K562 (cell line): Measurements from ENCODE around the gene BAZ2A.
"Not testable (repeated sequence)": the region's sequence is repeated elsewhere in the genome, so short reads cannot be mapped to it uniquely, and the experiment has no call there.

ENCODE experiments used
- BRF1 ChIP-seq: IDR thresholded peaks from 3 replicates; pipeline ENCODE4 v1.6.1; 2011; ENCODE audit warnings: borderline replicate concordance, mild to moderate bottlenecking; ENCODE audit not compliant: insufficient read length; ENCODE audit errors: extremely low read depth
- CTCF ChIP-seq, 3 experiments: IDR thresholded peaks in 2 of 3; conservative IDR thresholded peaks in 1 of 3; 2 replicates each; pipeline ENCODE4 v1.5.1; 2011 to 2012; ENCODE audit warnings: low read length in 3 of 3, mild to moderate bottlenecking in 3 of 3, control low read depth in 2 of 3, improper control_type of control experiment in 1 of 3, inconsistent platforms in 1 of 3, low read depth in 1 of 3, mixed read lengths in 1 of 3, moderate library complexity in 1 of 3; ENCODE audit not compliant: insufficient read depth in 2 of 3
- MTA3 ChIP-seq: fragments of 450-650 bp; formaldehyde crosslinking; IDR thresholded peaks from 2 replicates; pipeline ENCODE4 v1.6.1; 2017; ENCODE audit warnings: mild to moderate bottlenecking, borderline replicate concordance
- SP1 ChIP-seq: sonication (generic); formaldehyde crosslinking; IDR thresholded peaks from 2 replicates; pipeline ENCODE4 v1.8.1; 2022; ENCODE audit warnings: mild to moderate bottlenecking, missing genetic modification reagents
- SPI1 ChIP-seq: IDR thresholded peaks from 2 replicates; pipeline ENCODE4 v1.6.1; 2011; ENCODE audit warnings: low read depth, low read length, control low read depth, borderline replicate concordance
- ZFP36 ChIP-seq: fragments of 150-350 bp; IDR thresholded peaks from 2 replicates; pipeline ENCODE4 v1.6.1; 2018; ENCODE audit warnings: low read length, low read depth; ENCODE audit not compliant: partially characterized antibody
- ZNF143 ChIP-seq: sonication (generic); formaldehyde crosslinking; IDR thresholded peaks from 2 replicates; pipeline ENCODE4 v1.9.0; 2022; ENCODE audit warnings: mild to moderate bottlenecking, missing genetic modification reagents
- ZNF146 ChIP-seq: IDR thresholded peaks from one replicate; pipeline ENCODE4 v1.6.1; 2018; ENCODE audit warnings: missing compliant biosample characterization; ENCODE audit not compliant: unreplicated experiment
- ZNF232 ChIP-seq: sonication (generic); formaldehyde crosslinking; IDR thresholded peaks from 2 replicates; pipeline ENCODE4 v1.8.0; 2022; ENCODE audit warnings: mild to moderate bottlenecking, missing genetic modification reagents
- ZNF76 ChIP-seq: fragments of 250-450 bp; sonication (Bioruptor Pico); IDR thresholded peaks from 2 replicates; pipeline ENCODE4 v1.4.0; 2020; ENCODE audit warnings: mild to moderate bottlenecking, moderate library complexity, borderline replicate concordance

GRCh38 chr12:56577248-56577647 lies 52.9 kb downstream of the BAZ2A start:
- TF ChIP-seq ZNF232 (CRISPR knock-in tag); SP1 (CRISPR knock-in tag); BRF1; ZNF146; ZNF143 (CRISPR knock-in tag); ZFP36; CTCF (IDR thresholded peaks at IDR 0.05 in 2 of 3, conservative IDR thresholded peaks at IDR 0.05 in 1 of 3; ENCODE audit: insufficient read depth in 2 of 3, low read depth in 1 of 3, low read length in 3 of 3); SPI1; MTA3; ZNF76 (CRISPR knock-in tag): not testable (repeated sequence)
